ENCODE results near the gene NHLRC3.
A peak's percentile ranks its signal among the peaks of the same experiment; 100 is the strongest.
"Not testable (repeated sequence)": the region's sequence is repeated elsewhere in the genome, so short reads cannot be mapped to it uniquely, and the experiment has no call there.

Gene NHLRC3

GRCh38 chr13:39047560-39047959 lies 9.3 kb downstream of the NHLRC3 start:
- DNase-seq = no peak

- DNase-seq = no peak
These were observed 10.6 kb downstream of the NHLRC3 start for GRCh38 chr13:39048806-39049205.

GRCh38 chr13:39049274-39049673 lies 11.0 kb downstream of the NHLRC3 start:
- no peak for DNase-seq

- DNase-seq = peak; percentile 27
These were observed 12.9 kb downstream of the NHLRC3 start for GRCh38 chr13:39051157-39051556.

- DNase-seq = no peak
These were observed 14.7 kb downstream of the NHLRC3 start for GRCh38 chr13:39052944-39053343.

- no peak for DNase-seq
These were observed 15.9 kb downstream of the NHLRC3 start for GRCh38 chr13:39054112-39054511.

GRCh38 chr13:39056018-39056417 lies 17.8 kb downstream of the NHLRC3 start:
- DNase-seq = no peak

GRCh38 chr13:39058040-39058439 lies 19.8 kb downstream of the NHLRC3 start:
- no peak for DNase-seq

- DNase-seq = no peak
These were observed 23.7 kb downstream of the NHLRC3 start for GRCh38 chr13:39062004-39062403.

GRCh38 chr13:39072842-39073241 lies 34.6 kb downstream of the NHLRC3 start:
- no peak for DNase-seq

- no peak for DNase-seq
These were observed 35.7 kb downstream of the NHLRC3 start for GRCh38 chr13:39073983-39074382.

GRCh38 chr13:39086251-39086945 lies 48.1 kb downstream of the NHLRC3 start:
- DNase-seq = not testable (repeated sequence)

- DNase-seq = no peak
These were observed 53.3 kb downstream of the NHLRC3 start for GRCh38 chr13:39091586-39091985.

GRCh38 chr13:39095500-39095899 lies 57.2 kb downstream of the NHLRC3 start:
- peak; percentile 73 for DNase-seq

- no peak for DNase-seq
These were observed 61.0 kb downstream of the NHLRC3 start for GRCh38 chr13:39099231-39099630.

All from activated CD4-positive, alpha-beta T cell treated with anti-CD3 and anti-CD28 coated beads, Interleukin-10, Interleukin-2, amounts not matched to agents 100 ng/mL and 50 ng/mL, durations not matched to agents 16 hours and 8 hours (primary cell).